H9 (cell line): ENCODE results near the gene CDH16. TPM values are rescaled to one million over a fixed set of nuclear protein-coding genes. Genes with fewer than 3 reads are reported as not detected.

Experiments
- DNase-seq: peaks from one replicate; pipeline ENCODE4 v3.0.0-alpha.2; 2017
- H2AFZ ChIP-seq: one replicate; pipeline ENCODE4 v1.6.1; 2013; ENCODE audit warnings: mild to moderate bottlenecking, low read length, control low read depth, moderate library complexity
- H2AK5ac ChIP-seq: 2 replicates; pipeline ENCODE4 v1.6.1; 2013; ENCODE audit warnings: low read length, control low read depth, mixed read lengths; ENCODE audit not compliant: insufficient read length
- H2BK120ac ChIP-seq: one replicate; pipeline ENCODE4 v1.6.1; 2013; ENCODE audit warnings: low read depth, mild to moderate bottlenecking, low read length, control low read depth, inconsistent platforms; ENCODE audit not compliant: poor library complexity, severe bottlenecking
- H2BK12ac ChIP-seq: 2 replicates; pipeline ENCODE4 v1.6.1; 2013; ENCODE audit warnings: low read length, control low read depth, mixed read lengths, low read depth; ENCODE audit not compliant: insufficient read length
- H2BK15ac ChIP-seq: 2 replicates; pipeline ENCODE4 v1.6.1; 2013; ENCODE audit warnings: low read depth, low read length, control low read depth
- H2BK20ac ChIP-seq: one replicate; pipeline ENCODE4 v1.6.1; 2013; ENCODE audit warnings: low read depth, mild to moderate bottlenecking, low read length, control low read depth, inconsistent platforms; ENCODE audit not compliant: poor library complexity, severe bottlenecking
- H2BK5ac ChIP-seq: 2 replicates; pipeline ENCODE4 v1.6.1; 2013; ENCODE audit warnings: low read length, control low read depth, mixed read lengths; ENCODE audit not compliant: insufficient read length
- H3K14ac ChIP-seq: 2 replicates; pipeline ENCODE4 v1.6.1; 2013; ENCODE audit warnings: low read length, control low read depth; ENCODE audit not compliant: insufficient read depth
- H3K18ac ChIP-seq: 2 replicates; pipeline ENCODE4 v1.6.1; 2013; ENCODE audit warnings: low read depth, mild to moderate bottlenecking, mixed read lengths, low read length, control low read depth; ENCODE audit not compliant: insufficient read length
- H3K23ac ChIP-seq: 2 replicates; pipeline ENCODE4 v1.6.1; 2013; ENCODE audit warnings: low read length, control low read depth, mixed read lengths, low read depth; ENCODE audit not compliant: insufficient read length
- H3K23me2 ChIP-seq: 2 replicates; pipeline ENCODE4 v1.6.1; 2013; ENCODE audit warnings: low read depth, mild to moderate bottlenecking, mixed read lengths, low read length, control low read depth; ENCODE audit not compliant: insufficient read length, poor library complexity, severe bottlenecking
- H3K27ac ChIP-seq: 2 replicates; pipeline ENCODE4 v1.5.1; 2013; ENCODE audit warnings: low read length, control low read depth, mixed read lengths, low read depth; ENCODE audit not compliant: insufficient read length
- H3K27me3 ChIP-seq: 2 replicates; pipeline ENCODE4 v1.6.1; 2013; ENCODE audit warnings: low read length, control low read depth, inconsistent platforms; ENCODE audit not compliant: insufficient read depth
- H3K4ac ChIP-seq: 2 replicates; pipeline ENCODE4 v1.6.1; 2013; ENCODE audit warnings: low read depth, mild to moderate bottlenecking, control low read depth, inconsistent platforms, low read length, moderate library complexity
- H3K4me1 ChIP-seq: 2 replicates; pipeline ENCODE4 v1.6.1; 2013; ENCODE audit warnings: low read length, control low read depth, inconsistent platforms; ENCODE audit not compliant: insufficient read depth
- H3K4me2 ChIP-seq: 2 replicates; pipeline ENCODE4 v1.6.1; 2013; ENCODE audit warnings: low read length, control low read depth, mixed read lengths; ENCODE audit not compliant: insufficient read length, insufficient read depth
- H3K56ac ChIP-seq: 2 replicates; pipeline ENCODE4 v1.6.1; 2013; ENCODE audit warnings: low read depth, mild to moderate bottlenecking, mixed read lengths, low read length, control low read depth; ENCODE audit not compliant: insufficient read length
- H3K79me1 ChIP-seq: 2 replicates; pipeline ENCODE4 v1.6.1; 2013; ENCODE audit warnings: low read depth, mild to moderate bottlenecking, moderate library complexity, low read length, control low read depth, inconsistent platforms; ENCODE audit not compliant: insufficient read depth, poor library complexity, severe bottlenecking
- H3K79me2 ChIP-seq: 2 replicates; pipeline ENCODE4 v1.6.1; 2013; ENCODE audit warnings: low read length, control low read depth, inconsistent platforms; ENCODE audit not compliant: insufficient read depth
- H3K9ac ChIP-seq: 2 replicates; pipeline ENCODE4 v1.6.1; 2013; ENCODE audit warnings: low read length, control low read depth, mixed read lengths; ENCODE audit not compliant: insufficient read length; ENCODE audit errors: extremely low read depth
- H3K9me3 ChIP-seq: one replicate; pipeline ENCODE4 v1.6.1; 2013; ENCODE audit warnings: low read depth, low read length, inconsistent platforms; ENCODE audit not compliant: control insufficient read depth
- H3T11ph ChIP-seq: one replicate; pipeline ENCODE4 v1.6.1; 2013; ENCODE audit warnings: mild to moderate bottlenecking, low read length, control low read depth, inconsistent platforms
- H4K20me1 ChIP-seq: one replicate; pipeline ENCODE4 v1.6.1; 2013; ENCODE audit not compliant: control insufficient read depth, insufficient read length, insufficient read depth
- H4K5ac ChIP-seq: 2 replicates; pipeline ENCODE4 v1.6.1; 2013; ENCODE audit warnings: low read depth, mild to moderate bottlenecking, mixed read lengths, low read length, control low read depth; ENCODE audit not compliant: insufficient read length
- H4K8ac ChIP-seq: replicated peaks from 2 replicates; pipeline ENCODE4 v1.6.1; 2013; ENCODE audit warnings: low read length, control low read depth, mixed read lengths, low read depth; ENCODE audit not compliant: insufficient read length
- H4K91ac ChIP-seq: 2 replicates; pipeline ENCODE4 v1.6.1; 2013; ENCODE audit warnings: low read depth, mild to moderate bottlenecking, moderate library complexity, mixed read lengths, low read length, control low read depth; ENCODE audit not compliant: insufficient read length
- H3K27ac Mint-ChIP-seq, 3 experiments: 2 replicates in 2 of 3; 3 replicates in 1 of 3; pipeline ENCODE4 v1.8.0; 2020 to 2021; ENCODE audit warnings: mixed read lengths in 3 of 3, mild to moderate bottlenecking in 1 of 3, moderate library complexity in 1 of 3
- H3K27me3 Mint-ChIP-seq: 2 replicates; pipeline ENCODE4 v1.8.0; 2021; ENCODE audit warnings: low read depth, mild to moderate bottlenecking, moderate library complexity, mixed read lengths
- H3K36me3 Mint-ChIP-seq, 3 experiments: 2 replicates in 2 of 3; 3 replicates in 1 of 3; pipeline ENCODE4 v1.8.0; 2020 to 2021; ENCODE audit warnings: low read depth in 3 of 3, mixed read lengths in 3 of 3; ENCODE audit not compliant: insufficient read depth in 1 of 3
- H3K4me1 Mint-ChIP-seq, 2 experiments: 2 replicates each; pipeline ENCODE4 v1.8.0; 2020; ENCODE audit warnings: mixed read lengths in 2 of 2
- H3K4me3 Mint-ChIP-seq, 2 experiments: 2 replicates in 1 of 2; 3 replicates in 1 of 2; pipeline ENCODE4 v1.8.0; 2020 to 2021; ENCODE audit warnings: mild to moderate bottlenecking in 2 of 2, mixed read lengths in 2 of 2, moderate library complexity in 1 of 2
- H3K9me3 Mint-ChIP-seq, 2 experiments: 2 replicates in 1 of 2; 3 replicates in 1 of 2; pipeline ENCODE4 v1.8.0; 2020; ENCODE audit warnings: mild to moderate bottlenecking in 2 of 2, mixed read lengths in 2 of 2, moderate library complexity in 1 of 2
- CTCF ChIP-seq: fragments of 200-600 bp; sonication (generic); conservative IDR thresholded peaks from 3 replicates; pipeline ENCODE4 v1.8.0; 2021; ENCODE audit warnings: antibody characterized with exemption, mild to moderate bottlenecking
- WGBS: extraction: QIAGEN DNeasy Blood & Tissue Kit; methylation state at CpG from one replicate; pipeline ENCODE4 v1.1.7; 2013; ENCODE audit warnings: missing lambda C conversion rate, low lambda C conversion rate, mixed read lengths; ENCODE audit not compliant: insufficient read length; ENCODE audit errors: extremely low coverage; 5-methylcytosine and 5-hydroxymethylcytosine counted together
- total RNA-seq: library from RNA; stranded (reverse); gene quantifications from 2 replicates; pipeline ENCODE4 v1.2.1, GENCODE V29; 2021

Gene CDH16
- total RNA-seq, 1 experiment from 2014 or later, result not detected

GRCh38 chr16:66913081-66913480 is 5.6 kb downstream of the CDH16 start:
- no peaks in the 10 kb centered on the region for H4K20me1 ChIP-seq
- Mint-ChIP-seq H3K36me3 (no peaks in the 10 kb centered on the region; a peak in 1 of 7 replicates), H3K27ac (no peak overlapping the region), H3K4me3 (no peak overlapping the region), H3K27me3 (peaks cover 38% of the 10 kb centered on the region), H3K9me3 (no peaks in the 10 kb centered on the region), H3K4me1 (peaks cover 0 to 5% of the 10 kb centered on the region in 2 experiments; a peak in 2 of 4 replicates)
- no peak overlapping the region for H2BK120ac ChIP-seq
- no peak overlapping the region for H3K4ac ChIP-seq
- H3K4me1 ChIP-seq, result no peaks in the 10 kb centered on the region
- H2BK12ac ChIP-seq, result no peak overlapping the region
- no peaks in the 10 kb centered on the region for H3K79me2 ChIP-seq
- TF ChIP-seq CTCF, result peak; percentile 36; the same call in 1 of the 3 replicates
- no peak overlapping the region for H3K4me2 ChIP-seq
- no peak overlapping the region for H2AFZ ChIP-seq
- no peak overlapping the region for H3K14ac ChIP-seq
- H3K27me3 ChIP-seq, result no peaks in the 10 kb centered on the region
- no peak overlapping the region for H3T11ph ChIP-seq
- no peak overlapping the region for H3K9ac ChIP-seq
- H3K18ac ChIP-seq, result no peak overlapping the region
- no peaks in the 10 kb centered on the region for H3K79me1 ChIP-seq
- H2AK5ac ChIP-seq, result no peak overlapping the region
- no peaks in the 10 kb centered on the region for H3K9me3 ChIP-seq
- no peak overlapping the region for H3K23ac ChIP-seq
- no peak overlapping the region for H3K56ac ChIP-seq
- H4K5ac ChIP-seq, result no peak overlapping the region
- no peak overlapping the region for H4K8ac ChIP-seq
- H3K23me2 ChIP-seq, result no peaks in the 10 kb centered on the region
- H2BK5ac ChIP-seq, result no peak overlapping the region
- no CpG with 5 or more reads among the region's 10 CpGs for WGBS
- peak; percentile 66 for DNase-seq
- no peak overlapping the region for H3K27ac ChIP-seq
- no peak overlapping the region for H4K91ac ChIP-seq
- H2BK15ac ChIP-seq, result no peak overlapping the region
- H2BK20ac ChIP-seq, result no peak overlapping the region
